Sigmoid colon (tissue), 7 donors: ENCODE data around the gene CIAO2A. TPM values are rescaled to one million over a fixed set of nuclear protein-coding genes. Genes with fewer than 3 reads are reported as not detected.
"Not testable (repeated sequence)": the region's sequence is repeated elsewhere in the genome, so short reads cannot be mapped to it uniquely, and the experiment has no call there.

ENCODE experiments used
- DNase-seq: peaks from one replicate; pipeline ENCODE4 v3.0.0-alpha.2; 2019
- H3K27ac ChIP-seq, 4 donors: fragments of 200-600 bp; sonication (generic); one replicate each; pipeline ENCODE4 v1.5.1; 2016 to 2019; ENCODE audit warnings: mild to moderate bottlenecking in 1 of 4
- H3K27me3 ChIP-seq, 3 donors: fragments of 200-600 bp; sonication (generic); one replicate each; pipeline ENCODE4 v1.5.1; 2019; ENCODE audit warnings: mild to moderate bottlenecking in 1 of 3
- H3K36me3 ChIP-seq, 4 donors: fragments of 200-600 bp; sonication (generic); one replicate each; pipeline ENCODE4 v1.5.1; 2016 to 2019
- H3K4me1 ChIP-seq, 4 donors: fragments of 200-600 bp; sonication (generic); one replicate each; pipeline ENCODE4 v1.5.1; 2017 to 2019
- H3K4me3 ChIP-seq, 4 donors: fragments of 200-600 bp; sonication (generic); one replicate each; pipeline ENCODE4 v1.5.1; 2017 to 2019; ENCODE audit warnings: mild to moderate bottlenecking in 2 of 4, moderate library complexity in 1 of 4
- H3K9me3 ChIP-seq, 4 donors: fragments of 200-600 bp in 3 of 4; sonication (generic) in 3 of 4; one replicate each; pipeline versions ENCODE4 v1.5.1 to v1.6.1; 2013 to 2019
- CTCF ChIP-seq, 4 experiments: fragments of 450-650 bp in 3 of 4; fragments of 200-600 bp in 1 of 4; IDR thresholded peaks; one replicate each; pipeline ENCODE4 v1.5.1; 2016 to 2019; ENCODE audit warnings: antibody characterized with exemption in 4 of 4, mild to moderate bottlenecking in 3 of 4, moderate library complexity in 2 of 4
- EP300 ChIP-seq, 4 donors: sonication (generic); formaldehyde crosslinking; IDR thresholded peaks; one replicate each; pipeline ENCODE4 v1.6.1; 2017; ENCODE audit warnings: antibody characterized with exemption in 4 of 4
- POLR2A ChIP-seq, 2 donors: fragments of 450-650 bp; IDR thresholded peaks; one replicate each; pipeline ENCODE4 v1.6.1; 2016; ENCODE audit warnings: antibody characterized with exemption in 2 of 2, mild to moderate bottlenecking in 2 of 2, moderate library complexity in 2 of 2
- POLR2AphosphoS5 ChIP-seq, 4 donors: sonication (generic); formaldehyde crosslinking; IDR thresholded peaks; one replicate each; pipeline ENCODE4 v1.6.1; 2017; ENCODE audit warnings: antibody characterized with exemption in 4 of 4
- WGBS, 2 donors: extraction: QIAGEN DNeasy Blood & Tissue Kit; methylation state at CpG; one replicate each; pipeline ENCODE4 v1.1.7; 2013; 5-methylcytosine and 5-hydroxymethylcytosine counted together
- intact Hi-C: fragments of 100-400 bp; cut with DNase I; formaldehyde crosslinking; loops from one replicate; pipeline ENCODE4 v1.15.1; 2023
- polyA plus RNA-seq, 3 donors: library from polyadenylated mRNA; stranded (reverse); fragments of 200-250 nt; gene quantifications; one replicate each; pipeline ENCODE4 v1.2.3, GENCODE V29; 2013
- total RNA-seq, 4 donors: library from RNA; depleted of rRNA; stranded (reverse); fragments of >200 nt; gene quantifications; one replicate each; pipeline ENCODE4 v1.1.0, GENCODE V29; 2016
- donor health status: healthy with polysubstance abuse.
- donor health status: Bipolar disorder and iron deficiency.
- donor health status: healthy.

CIAO2A gene
- total and polyA plus RNA-seq, 7 donors, result 24.7 to 339 (median 51.7) TPM

GRCh38 chr15:64122936-64123351 lies 29.3 kb upstream of the CIAO2A start:
- no peak for DNase-seq
- peaks cover 23 to 100% (median 57%) of the 10 kb centered on the region in 4 donors for H3K36me3 ChIP-seq
- no peaks in the 10 kb centered on the region for H3K4me1 ChIP-seq
- no peaks in the 10 kb centered on the region for H3K27me3 ChIP-seq
- H3K27ac ChIP-seq, result no peak overlapping the region
- no peak overlapping the region for H3K4me3 ChIP-seq
- TF ChIP-seq POLR2A (IDR thresholded peaks at IDR 0.05) (no peak), CTCF (IDR thresholded peaks at IDR 0.05) (no peak)
- intact Hi-C loops, result no loop called here
- WGBS, 2 donors, result 91 to 94% methylated on average over 3 of the region's 3 CpGs
- H3K9me3 ChIP-seq, result no peaks in the 10 kb centered on the region

DNA sequence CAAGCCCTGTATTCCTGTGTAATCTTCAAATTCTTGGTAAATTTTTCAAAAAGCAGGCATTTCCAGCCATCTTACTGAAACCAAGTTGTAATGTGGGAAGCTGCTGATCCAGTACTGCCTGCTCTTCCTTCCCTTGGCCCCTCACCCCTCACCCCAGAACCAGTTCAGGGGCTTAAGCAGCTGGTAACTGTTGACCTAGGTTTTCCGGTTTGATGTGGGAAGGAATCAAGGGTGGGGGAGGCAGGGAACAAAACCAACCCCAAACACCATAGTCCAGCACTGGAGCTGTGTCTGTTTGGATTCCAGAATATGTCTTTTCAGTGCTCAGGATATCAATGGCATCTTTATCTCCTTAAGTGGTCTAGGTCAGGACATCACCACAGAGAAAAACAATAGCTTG lies 28.8 kb upstream of the CIAO2A start:
- TF ChIP-seq EP300 (IDR thresholded peaks at IDR 0.05) (no peak), POLR2AphosphoS5 (IDR thresholded peaks at IDR 0.05) (no peak), CTCF (IDR thresholded peaks at IDR 0.05) (no peak), POLR2A (IDR thresholded peaks at IDR 0.05) (no peak)
- DNase-seq, result no peak
- Histone ChIP-seq H3K27ac (peak overlapping the region in 1 of 4 donors; percentile 20), H3K9me3 (no peaks in the 10 kb centered on the region), H3K4me3 (no peak overlapping the region), H3K27me3 (no peaks in the 10 kb centered on the region), H3K4me1 (no peaks in the 10 kb centered on the region), H3K36me3 (peaks cover 21 to 100% (median 53%) of the 10 kb centered on the region in 4 donors)
- 90% methylated on average over 1 of the region's 1 CpG for WGBS, 2 donors
- intact Hi-C loops, result no loop called here

DNA sequence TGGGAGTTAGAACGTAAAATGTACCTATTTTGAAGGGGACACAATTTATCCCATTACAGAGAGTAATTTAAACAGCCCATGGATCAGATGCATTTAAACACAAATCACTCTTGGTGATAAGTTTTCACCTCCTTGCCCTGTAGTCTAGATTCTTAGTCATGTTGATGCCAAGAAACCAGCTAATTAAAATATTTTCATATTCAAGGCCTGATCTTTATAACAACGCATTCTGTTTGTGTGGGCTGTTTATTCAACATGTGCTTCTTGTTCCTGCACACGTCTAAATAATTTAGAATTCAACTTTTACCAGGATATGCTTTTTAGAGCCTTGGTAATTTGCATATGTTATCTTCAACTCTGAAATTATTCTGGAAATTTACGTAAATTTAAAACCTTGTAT lies 28.0 kb upstream of the CIAO2A start:
- peaks cover 23 to 100% (median 47%) of the 10 kb centered on the region in 4 donors for H3K36me3 ChIP-seq
- no peak for DNase-seq
- H3K4me3 ChIP-seq, result no peak overlapping the region
- H3K27me3 ChIP-seq, result no peaks in the 10 kb centered on the region
- 89 to 95% methylated on average over 4 of the region's 4 CpGs for WGBS, 2 donors
- intact Hi-C loops, result no loop called here
- H3K27ac ChIP-seq, result no peak overlapping the region
- no peak for TF ChIP-seq CTCF (IDR thresholded peaks at IDR 0.05)
- no peak for TF ChIP-seq POLR2A (IDR thresholded peaks at IDR 0.05)
- no peak for TF ChIP-seq EP300 (IDR thresholded peaks at IDR 0.05)
- TF ChIP-seq POLR2AphosphoS5 (IDR thresholded peaks at IDR 0.05), result no peak
- no peaks in the 10 kb centered on the region for H3K4me1 ChIP-seq
- no peaks in the 10 kb centered on the region for H3K9me3 ChIP-seq

DNA sequence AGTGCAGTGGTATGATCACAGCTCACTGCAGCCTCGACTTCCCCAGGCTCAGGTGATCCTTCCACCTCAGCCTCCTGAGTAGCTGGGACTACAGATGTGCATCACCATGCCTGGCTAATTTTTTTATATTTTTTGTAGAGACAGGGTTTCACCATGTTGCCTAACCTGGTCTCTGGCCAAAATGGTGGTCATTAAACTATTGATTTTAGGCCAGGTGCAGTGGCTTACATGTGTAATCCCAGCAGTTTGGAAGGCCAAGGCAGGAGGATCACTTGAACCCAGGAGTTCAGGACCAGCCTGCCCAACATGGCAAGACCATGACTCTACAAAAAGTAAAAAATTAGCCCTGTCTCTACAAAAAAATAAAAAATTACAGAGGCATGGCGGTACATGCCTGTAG lies 26.7 kb upstream of the CIAO2A start:
- WGBS, 2 donors, result 96 to 98% methylated on average over 2 of the region's 2 CpGs
- H3K27ac ChIP-seq, H3K9me3 ChIP-seq, H3K4me3 ChIP-seq, intact Hi-C loops, DNase-seq, H3K4me1 ChIP-seq, H3K27me3 ChIP-seq: not testable (repeated sequence)
- H3K36me3 ChIP-seq, result peaks cover 27 to 100% (median 44%) of the 10 kb centered on the region in 4 donors

DNA sequence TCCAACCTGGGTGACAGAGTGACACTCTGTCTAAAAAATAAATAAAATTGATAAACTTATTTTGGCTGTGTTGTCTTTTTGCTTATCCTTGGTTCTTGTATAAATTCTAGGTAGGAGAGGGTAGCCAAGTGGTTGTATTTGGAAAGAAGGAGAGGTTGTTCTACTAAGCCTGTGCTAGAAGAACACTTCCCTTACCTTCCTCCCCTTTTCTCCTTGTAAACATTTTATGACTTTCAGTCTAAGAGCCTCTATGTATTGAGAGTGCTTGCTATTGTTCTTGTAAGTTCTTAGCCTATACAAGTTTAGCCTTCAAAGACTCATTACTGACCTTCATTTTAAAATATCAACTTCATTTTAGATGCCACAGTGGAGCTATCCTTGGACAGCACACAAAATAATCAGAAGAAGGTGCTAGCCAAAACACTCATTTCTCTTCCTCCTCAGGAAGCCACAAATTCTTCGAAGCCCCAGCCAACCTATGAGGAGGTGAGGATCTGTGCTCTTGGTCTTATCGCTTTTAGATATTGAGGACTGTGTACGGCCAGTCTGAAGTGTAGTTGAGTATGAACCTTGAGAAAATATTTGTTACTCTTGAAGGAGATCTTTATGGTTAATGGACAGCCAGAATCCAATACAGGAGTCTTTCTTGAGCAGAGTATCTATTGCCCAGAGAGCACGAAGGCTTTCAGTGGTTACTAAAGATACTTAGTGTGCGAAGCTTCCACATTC lies 24.3 kb upstream of the CIAO2A start:
- Histone ChIP-seq H3K9me3 (no peaks in the 10 kb centered on the region), H3K27ac (no peak overlapping the region), H3K4me1 (peaks cover 0 to 4% (median 0%) of the 10 kb centered on the region in 4 donors), H3K36me3 (peaks cover 28 to 100% (median 53%) of the 10 kb centered on the region in 4 donors), H3K27me3 (no peaks in the 10 kb centered on the region), H3K4me3 (no peak overlapping the region)
- TF ChIP-seq POLR2A (IDR thresholded peaks at IDR 0.05), result no peak
- no peak for TF ChIP-seq CTCF (IDR thresholded peaks at IDR 0.05)
- no peak for TF ChIP-seq POLR2AphosphoS5 (IDR thresholded peaks at IDR 0.05)
- no peak for TF ChIP-seq EP300 (IDR thresholded peaks at IDR 0.05)
- WGBS, 2 donors, result 93 to 96% methylated on average over 5 of the region's 5 CpGs
- no peak for DNase-seq
- intact Hi-C loops, result no loop called here
